Measurements from ENCODE around the gene DOC2B. TPM values are rescaled to one million over a fixed set of nuclear protein-coding genes. Genes with fewer than 3 reads are reported as not detected.
"Not testable (repeated sequence)": the region's sequence is repeated elsewhere in the genome, so short reads cannot be mapped to it uniquely, and the experiment has no call there.

Gene DOC2B
- total RNA-seq, 1 experiment from 2014 or later = not detected

DNA sequence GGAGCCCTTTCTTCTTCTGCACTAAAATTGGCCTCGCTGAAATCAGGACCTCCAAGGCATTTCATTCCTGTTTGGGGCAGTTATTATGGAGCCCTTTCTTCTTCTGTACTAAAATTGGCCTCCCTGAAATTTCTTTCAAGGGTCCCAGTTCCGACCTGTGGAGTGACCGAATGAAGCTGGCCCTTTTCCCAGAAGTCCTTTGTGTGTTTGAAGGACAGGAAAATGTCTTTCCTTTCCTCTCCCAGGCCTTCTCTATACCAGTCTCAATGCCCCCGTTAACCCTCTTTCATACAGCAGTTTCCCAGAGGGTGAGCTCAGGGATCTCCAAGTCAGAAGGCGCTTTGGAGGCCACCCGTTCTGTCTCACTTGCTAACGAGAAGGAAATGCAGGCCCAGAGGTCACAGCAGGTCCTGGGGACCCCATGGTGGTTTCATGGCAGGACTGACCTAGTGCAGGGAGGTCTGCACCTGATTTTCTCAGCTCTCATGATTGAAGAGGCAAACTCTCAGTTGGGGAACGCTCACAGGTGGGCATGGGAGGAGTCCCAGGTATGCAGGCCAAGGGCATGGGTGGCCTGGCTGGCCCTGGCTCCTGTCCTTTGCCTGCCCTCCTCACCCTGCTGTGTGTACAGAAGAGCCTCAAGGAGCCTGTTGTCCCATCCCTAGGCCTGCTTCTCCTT, 37.1 kb upstream of the DOC2B start:
- CTCF ChIA-PET = no interaction called here
- no TSS peak for BruUV-seq (replicated peaks)
- H3K4me3 ChIP-seq (ENCODE audit: low read depth, low read length) = no peak overlapping the region
- no peak overlapping the region for H3K27ac Mint-ChIP-seq (ENCODE audit: unreplicated experiment)
- H3K27me3 ChIP-seq (replicated peaks; ENCODE audit: control insufficient read depth, insufficient read depth, low read length) = no peaks in the 10 kb centered on the region
- DNase-seq = peak in 1 of 2 experiments; percentile 27
- H3K36me3 Mint-ChIP-seq (ENCODE audit: insufficient read depth, unreplicated experiment) = peaks cover 4% of the 10 kb centered on the region
- no peaks in the 10 kb centered on the region for H3K4me1 ChIP-seq
- no peaks in the 10 kb centered on the region for H3K4me1 Mint-ChIP-seq (ENCODE audit: low read depth, unreplicated experiment)
- no peaks in the 10 kb centered on the region for H3K9me3 Mint-ChIP-seq (ENCODE audit: unreplicated experiment)
- TF ChIP-seq, protein P1, sequence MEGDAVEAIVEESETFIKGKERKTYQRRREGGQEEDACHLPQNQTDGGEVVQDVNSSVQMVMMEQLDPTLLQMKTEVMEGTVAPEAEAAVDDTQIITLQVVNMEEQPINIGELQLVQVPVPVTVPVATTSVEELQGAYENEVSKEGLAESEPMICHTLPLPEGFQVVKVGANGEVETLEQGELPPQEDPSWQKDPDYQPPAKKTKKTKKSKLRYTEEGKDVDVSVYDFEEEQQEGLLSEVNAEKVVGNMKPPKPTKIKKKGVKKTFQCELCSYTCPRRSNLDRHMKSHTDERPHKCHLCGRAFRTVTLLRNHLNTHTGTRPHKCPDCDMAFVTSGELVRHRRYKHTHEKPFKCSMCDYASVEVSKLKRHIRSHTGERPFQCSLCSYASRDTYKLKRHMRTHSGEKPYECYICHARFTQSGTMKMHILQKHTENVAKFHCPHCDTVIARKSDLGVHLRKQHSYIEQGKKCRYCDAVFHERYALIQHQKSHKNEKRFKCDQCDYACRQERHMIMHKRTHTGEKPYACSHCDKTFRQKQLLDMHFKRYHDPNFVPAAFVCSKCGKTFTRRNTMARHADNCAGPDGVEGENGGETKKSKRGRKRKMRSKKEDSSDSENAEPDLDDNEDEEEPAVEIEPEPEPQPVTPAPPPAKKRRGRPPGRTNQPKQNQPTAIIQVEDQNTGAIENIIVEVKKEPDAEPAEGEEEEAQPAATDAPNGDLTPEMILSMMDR (IDR thresholded peaks at IDR 0.05; ENCODE audit: insufficient read depth in 1 of 2, low read depth in 1 of 2, low read length in 1 of 2, severe bottlenecking in 1 of 2, unreplicated experiment in 1 of 2) = no peak
- no peaks in the 10 kb centered on the region for H3K9me3 ChIP-seq
- no peaks in the 10 kb centered on the region for H3K27me3 Mint-ChIP-seq (ENCODE audit: insufficient read depth, unreplicated experiment)
- no peaks in the 10 kb centered on the region for H3K36me3 ChIP-seq (ENCODE audit: control insufficient read depth, insufficient read depth, low read length)
- intact Hi-C loops (cut with micrococcal nuclease; ENCODE audit: unreplicated experiment) = no loop called here
- POLR2A ChIA-PET = no interaction called here
- no peak overlapping the region for H3K4me3 Mint-ChIP-seq (ENCODE audit: unreplicated experiment)

DNA sequence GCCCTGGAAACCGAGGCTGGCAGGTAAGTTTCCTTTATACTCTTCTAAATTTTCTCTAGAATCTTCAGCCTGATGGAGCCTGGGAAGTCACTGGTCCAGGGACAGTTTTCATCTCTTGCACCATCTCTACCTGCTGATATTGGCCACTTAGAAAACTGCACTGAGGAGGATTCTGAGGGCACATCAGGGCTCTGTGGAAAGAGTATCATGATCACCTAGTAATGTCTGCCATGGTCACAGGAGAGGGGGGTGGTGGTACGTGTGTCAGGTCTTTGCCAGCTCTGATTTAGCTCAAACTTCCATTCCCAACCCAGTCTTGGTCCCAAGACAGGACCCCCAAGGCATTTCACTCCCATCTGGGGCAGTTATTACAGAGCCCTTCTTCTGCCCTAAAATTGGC, 35.2 kb upstream of the DOC2B start:
- Histone ChIP-seq H3K27me3 (replicated peaks; ENCODE audit: control insufficient read depth, insufficient read depth, low read length) (no peaks in the 10 kb centered on the region), H3K36me3 (ENCODE audit: control insufficient read depth, insufficient read depth, low read length) (no peaks in the 10 kb centered on the region; the same call in 1 of the 2 replicates), H3K9me3 (no peaks in the 10 kb centered on the region), H3K4me1 (no peaks in the 10 kb centered on the region), H3K4me3 (ENCODE audit: low read depth, low read length) (no peak overlapping the region)
- Mint-ChIP-seq H3K9me3 (ENCODE audit: unreplicated experiment) (no peaks in the 10 kb centered on the region), H3K4me1 (ENCODE audit: low read depth, unreplicated experiment) (no peaks in the 10 kb centered on the region), H3K27me3 (ENCODE audit: insufficient read depth, unreplicated experiment) (no peaks in the 10 kb centered on the region), H3K36me3 (ENCODE audit: insufficient read depth, unreplicated experiment) (peaks cover 4% of the 10 kb centered on the region), H3K27ac (ENCODE audit: unreplicated experiment) (no peak overlapping the region), H3K4me3 (ENCODE audit: unreplicated experiment) (no peak overlapping the region)
- intact Hi-C loops (cut with micrococcal nuclease; ENCODE audit: unreplicated experiment) = no loop called here
- ChIA-PET POLR2A (no interaction called here), CTCF (no interaction called here)
- no TSS peak for BruUV-seq (replicated peaks)
- no peak for DNase-seq
- TF ChIP-seq, protein P1 (IDR thresholded peaks at IDR 0.05; ENCODE audit: insufficient read depth in 1 of 2, low read depth in 1 of 2, low read length in 1 of 2, severe bottlenecking in 1 of 2, unreplicated experiment in 1 of 2) = no peak

DNA sequence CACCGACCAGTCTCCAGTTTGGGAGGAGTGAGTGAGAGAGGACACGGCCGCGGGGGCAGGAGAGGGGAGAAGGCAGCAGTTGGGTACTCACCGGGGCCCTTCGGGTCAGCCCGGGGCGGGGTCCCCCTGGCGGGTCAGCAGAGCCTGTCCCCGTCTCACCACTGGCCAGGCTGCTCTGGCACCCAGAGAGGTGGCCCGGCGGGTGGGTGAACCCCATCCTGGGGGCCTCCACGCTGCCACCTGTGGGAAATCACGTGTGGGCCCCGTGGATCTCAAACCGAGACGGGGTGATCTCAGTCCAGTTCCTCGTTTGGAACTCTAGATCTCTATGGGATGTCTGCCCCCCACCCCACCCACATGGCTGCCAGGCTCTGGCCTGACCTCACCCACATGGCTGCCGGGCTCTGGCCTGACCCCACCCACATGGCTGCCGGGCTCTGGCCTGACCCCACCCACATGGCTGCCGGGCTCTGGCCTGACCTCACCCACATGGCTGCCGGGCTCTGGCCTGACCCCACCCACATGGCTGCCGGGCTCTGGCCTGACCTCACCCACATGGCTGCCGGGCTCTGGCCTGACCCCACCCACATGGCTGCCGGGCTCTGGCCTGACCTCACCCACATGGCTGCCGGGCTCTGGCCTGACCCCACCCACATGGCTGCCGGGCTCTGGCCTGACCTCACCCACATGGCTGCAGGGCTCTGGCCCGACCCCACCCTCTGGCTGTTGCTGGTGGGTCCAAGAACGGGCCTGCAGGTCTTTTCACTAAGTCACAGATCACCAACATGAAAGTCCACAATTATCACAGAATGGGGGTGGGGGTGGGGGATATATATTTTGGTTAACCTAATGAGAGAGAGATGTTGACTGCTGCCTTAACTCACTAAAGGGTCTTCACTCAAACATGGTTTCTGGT, 34.4 kb upstream of the DOC2B start:
- POLR2A ChIA-PET; H3K36me3 Mint-ChIP-seq (ENCODE audit: insufficient read depth, unreplicated experiment); H3K9me3 Mint-ChIP-seq (ENCODE audit: unreplicated experiment); H3K27me3 Mint-ChIP-seq (ENCODE audit: insufficient read depth, unreplicated experiment); CTCF ChIA-PET; intact Hi-C loops (cut with micrococcal nuclease; ENCODE audit: unreplicated experiment); BruUV-seq (replicated peaks); H3K9me3 ChIP-seq; H3K4me1 ChIP-seq; H3K4me3 ChIP-seq (ENCODE audit: low read depth, low read length); H3K4me3 Mint-ChIP-seq (ENCODE audit: unreplicated experiment); DNase-seq; H3K4me1 Mint-ChIP-seq (ENCODE audit: low read depth, unreplicated experiment); H3K27ac Mint-ChIP-seq (ENCODE audit: unreplicated experiment); H3K27me3 ChIP-seq (replicated peaks; ENCODE audit: control insufficient read depth, insufficient read depth, low read length); H3K36me3 ChIP-seq (ENCODE audit: control insufficient read depth, insufficient read depth, low read length): not testable (repeated sequence)

Measured in Caco-2 (cell line).